Keratinocyte (primary cell): ENCODE results near the gene TNNC2. TPM values are rescaled to one million over a fixed set of nuclear protein-coding genes. Genes with fewer than 3 reads are reported as not detected.

Experiments
- DNase-seq: peaks from one replicate; pipeline ENCODE4 v3.0.0-alpha.2; 2011; ENCODE audit warnings: low read depth, missing footprints, low spot score
- FAIRE-seq: peaks from 2 replicates; lab custom pipeline; 2011; peaks lifted over from hg19 to GRCh38; lab: Jason Lieb, UNC
- H2AFZ ChIP-seq: 2 replicates; pipeline ENCODE4 v1.6.0; 2012; ENCODE audit warnings: low read length, control low read depth, inconsistent platforms; ENCODE audit not compliant: control insufficient read depth
- H3K27ac ChIP-seq: 2 replicates; pipeline ENCODE4 v1.5.1; 2011; ENCODE audit warnings: low read length; ENCODE audit not compliant: control insufficient read depth, insufficient read depth
- H3K27me3 ChIP-seq: 3 replicates; pipeline ENCODE4 v1.6.0; 2011; ENCODE audit warnings: low read length; ENCODE audit not compliant: control insufficient read depth, insufficient read depth; ENCODE audit errors: extremely low read depth
- H3K36me3 ChIP-seq, 2 experiments: 2 replicates in 1 of 2; 3 replicates in 1 of 2; pipeline ENCODE4 v1.5.1; 2011; ENCODE audit warnings: low read length in 2 of 2, mild to moderate bottlenecking in 1 of 2; ENCODE audit not compliant: control insufficient read depth in 2 of 2, insufficient read depth in 2 of 2; ENCODE audit errors: extremely low read depth in 1 of 2
- H3K4me1 ChIP-seq: 3 replicates; pipeline ENCODE4 v1.5.1; 2011; ENCODE audit warnings: low read length; ENCODE audit not compliant: control insufficient read depth, insufficient read depth; ENCODE audit errors: extremely low read depth
- H3K4me2 ChIP-seq: 3 replicates; pipeline ENCODE4 v1.6.0; 2011; ENCODE audit warnings: low read depth, low read length; ENCODE audit not compliant: control insufficient read depth, insufficient read depth; ENCODE audit errors: extremely low read depth
- H3K4me3 ChIP-seq, 3 experiments: fragments of 200-600 bp in 1 of 3; sonication (generic) in 1 of 3; 2 replicates in 2 of 3; 3 replicates in 1 of 3; pipeline ENCODE4 v1.5.1; 2011 to 2016; ENCODE audit warnings: low read length in 3 of 3, mild to moderate bottlenecking in 3 of 3, control low read depth in 2 of 3, inconsistent platforms in 1 of 3, low read depth in 1 of 3, mixed read lengths in 1 of 3, mixed run types in 1 of 3, moderate library complexity in 1 of 3; ENCODE audit not compliant: control insufficient read depth in 2 of 3, insufficient read depth in 2 of 3; ENCODE audit errors: extremely low read depth in 1 of 3
- H3K79me2 ChIP-seq: 2 replicates; pipeline ENCODE4 v1.6.0; 2012; ENCODE audit warnings: low read length; ENCODE audit not compliant: control insufficient read depth, insufficient read depth
- H3K9ac ChIP-seq: 3 replicates; pipeline ENCODE4 v1.6.0; 2011; ENCODE audit warnings: low read length; ENCODE audit not compliant: control insufficient read depth, insufficient read depth; ENCODE audit errors: extremely low read depth
- H3K9me1 ChIP-seq: 3 replicates; pipeline ENCODE4 v1.6.0; 2011; ENCODE audit warnings: low read length; ENCODE audit not compliant: control insufficient read depth, insufficient read depth; ENCODE audit errors: extremely low read depth
- H3K9me3 ChIP-seq: 2 replicates; pipeline ENCODE4 v1.5.1; 2012; ENCODE audit warnings: low read depth, low read length; ENCODE audit not compliant: control insufficient read depth
- H4K20me1 ChIP-seq: 3 replicates; pipeline ENCODE4 v1.6.0; 2011; ENCODE audit warnings: low read length; ENCODE audit not compliant: control insufficient read depth, insufficient read depth; ENCODE audit errors: extremely low read depth
- CTCF ChIP-seq, 3 experiments: IDR thresholded peaks in 1 of 3; conservative IDR thresholded peaks in 1 of 3; optimal IDR thresholded peaks in 1 of 3; 2 replicates in 2 of 3; 3 replicates in 1 of 3; pipeline versions ENCODE3 to v1.5.1; 2011; ENCODE audit warnings: low read length in 3 of 3, mild to moderate bottlenecking in 3 of 3, moderate library complexity in 2 of 3, control low read depth in 1 of 3, inconsistent platforms in 1 of 3; ENCODE audit not compliant: insufficient read depth in 2 of 3; ENCODE audit errors: extremely low read depth in 1 of 3
- EZH2 ChIP-seq: IDR thresholded peaks from one replicate; pipeline ENCODE4 v1.6.1; 2012; ENCODE audit warnings: inconsistent platforms, mild to moderate bottlenecking, low read length, moderate library complexity
- dilution Hi-C: fragments of 300-500 bp; cut with MboI; formaldehyde crosslinking; loops from one replicate; pipeline ENCODE4 v1.7.0; 2020; ENCODE audit warnings: low sequenced_read_pairs; ENCODE audit not compliant: extremely low pct_ligation_motif_present
- polyA plus RNA-seq, 5 experiments: library from polyadenylated mRNA; depleted of rRNA in 3 of 5; stranded (reverse) in 3 of 5; stranded (forward) in 1 of 5; unstranded in 1 of 5; fragments of >200 nt; gene quantifications; 1 replicate in 1 of 5; 2 replicates in 3 of 5; 3 replicates in 1 of 5; pipeline versions ENCODE4 v1.2.1 to v1.2.3, GENCODE V29; 2011 to 2012; ENCODE audit warnings: missing spikeins in 2 of 5, low read depth in 1 of 5, low replicate concordance in 1 of 5
- small RNA-seq, 3 experiments: library from RNA; depleted of rRNA; stranded (forward); fragments of <200 nt; gene quantifications; one replicate each; pipeline ENCODE3, GENCODE V24; 2012; ENCODE audit warnings: low read depth in 3 of 3, low replicate concordance in 1 of 3; ENCODE audit not compliant: insufficient read length in 3 of 3

The TNNC2 gene
- polyA plus RNA-seq, 1 donor (not counting 4 experiments of a cell fraction or from before 2014, with no cell fraction given), result 0.16 TPM

DNA sequence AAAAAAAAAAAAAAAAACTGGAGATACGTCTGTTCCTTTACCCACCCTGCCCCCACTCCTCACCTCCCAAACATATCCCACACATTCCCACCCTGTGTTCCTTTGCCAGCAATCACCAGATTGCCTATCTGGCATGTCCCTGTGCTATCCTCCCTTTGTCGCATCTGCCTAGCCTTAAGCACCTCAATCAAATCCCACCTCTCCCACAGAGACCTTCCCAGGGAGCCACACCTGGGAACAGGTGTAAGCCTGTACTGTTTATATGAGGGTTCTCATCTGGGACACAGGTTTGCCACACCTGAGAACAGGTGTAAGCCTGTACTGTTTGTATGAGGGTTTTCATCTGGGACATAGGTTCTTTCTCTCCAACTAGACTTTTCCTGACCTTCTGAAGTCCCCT is 52.2 kb downstream of the TNNC2 start:
- Histone ChIP-seq H4K20me1 (no peaks in the 10 kb centered on the region), H3K4me2 (no peak overlapping the region), H3K4me1 (peaks cover 20% of the 10 kb centered on the region), H3K36me3 (no peaks in the 10 kb centered on the region), H3K79me2 (no peaks in the 10 kb centered on the region), H3K9me3 (no peaks in the 10 kb centered on the region), H3K27me3 (no peaks in the 10 kb centered on the region), H3K9ac (no peak overlapping the region), H3K4me3 (no peak overlapping the region), H2AFZ (no peak overlapping the region), H3K27ac (no peak overlapping the region), H3K9me1 (no peaks in the 10 kb centered on the region)
- no peak for FAIRE-seq
- dilution Hi-C loops, result no loop called here
- TF ChIP-seq EZH2 (no peak), CTCF (optimal IDR thresholded peaks at IDR 0.05 in 1 of 3, IDR thresholded peaks at IDR 0.05 in 1 of 3, conservative IDR thresholded peaks at IDR 0.05 in 1 of 3; ENCODE audit: extremely low read depth in 1 of 3, insufficient read depth in 2 of 3, low read length in 3 of 3) (no peak)
- no peak for DNase-seq

Small RNA genes within 50 kb of the gene (small RNA-seq; reads per million reads assigned to genes)
- 0 reads per million in 3 experiments for gene RNU6ATAC38P

Other genes with a start within 250 kb of the TNNC2 start
- not detected in 3 replicates for gene WFDC8, start 248.0 kb downstream of the TNNC2 start, polyA plus RNA-seq
- not detected in 3 replicates for gene WFDC10A, start 197.6 kb downstream of the TNNC2 start, polyA plus RNA-seq
- not detected in 3 replicates for gene WFDC9, start 196.0 kb downstream of the TNNC2 start, polyA plus RNA-seq
- not detected in 3 replicates for gene WFDC11, start 157.1 kb downstream of the TNNC2 start, polyA plus RNA-seq
- not detected in 3 replicates for gene WFDC13, start 125.3 kb downstream of the TNNC2 start, polyA plus RNA-seq
- 0.10 TPM in 1 of 3 replicates, not detected in the others for gene WFDC10B, start 122.3 kb downstream of the TNNC2 start, polyA plus RNA-seq
- gene SPINT4, start 105.0 kb downstream of the TNNC2 start, polyA plus RNA-seq, result not detected in 3 replicates
- gene WFDC3, start 35.4 kb downstream of the TNNC2 start, polyA plus RNA-seq, result 0.58 to 1.5 TPM (median 1.0 TPM) in 3 replicates
- gene DNTTIP1, start 35.4 kb downstream of the TNNC2 start, polyA plus RNA-seq, result 24.9 to 43.3 TPM (median 36.1 TPM) in 3 replicates
- 9.1 to 69.8 TPM (median 46.6 TPM) in 3 replicates for gene UBE2C, start 14.7 kb downstream of the TNNC2 start, polyA plus RNA-seq
- 5.2 to 8.6 TPM (median 6.9 TPM) in 3 replicates for gene SNX21, start 6.5 kb upstream of the TNNC2 start, polyA plus RNA-seq
- gene ACOT8, start 30.1 kb upstream of the TNNC2 start, polyA plus RNA-seq, result 23.9 to 41.5 TPM (median 24.3 TPM) in 3 replicates
- 2.0 to 2.7 TPM (median 2.3 TPM) in 3 replicates for gene ZSWIM3, start 30.3 kb upstream of the TNNC2 start, polyA plus RNA-seq
- gene ZSWIM1, start 53.9 kb upstream of the TNNC2 start, polyA plus RNA-seq, result 4.3 to 4.9 TPM (median 4.4 TPM) in 3 replicates
- gene SPATA25, start 60.3 kb upstream of the TNNC2 start, polyA plus RNA-seq, result 0.19 TPM in 1 of 3 replicates, not detected in the others
- 0.49 to 0.97 TPM (median 0.54 TPM) in 3 replicates for gene NEURL2, start 63.9 kb upstream of the TNNC2 start, polyA plus RNA-seq
- gene CTSA, start 64.0 kb upstream of the TNNC2 start, polyA plus RNA-seq, result 38.6 to 69.4 TPM (median 48.6 TPM) in 3 replicates
- 26.3 to 58.1 TPM (median 46.5 TPM) in 3 replicates for gene PLTP, start 84.8 kb upstream of the TNNC2 start, polyA plus RNA-seq
- 5.4 to 12.7 TPM (median 7.0 TPM) in 3 replicates for gene PCIF1, start 107.4 kb upstream of the TNNC2 start, polyA plus RNA-seq
- 5.8 to 9.1 TPM (median 6.8 TPM) in 3 replicates for gene ZNF335, start 144.9 kb upstream of the TNNC2 start, polyA plus RNA-seq
- gene MMP9, start 181.6 kb upstream of the TNNC2 start, polyA plus RNA-seq, result 0.18 to 1.1 TPM (median 0.68 TPM) in 3 replicates
- 0.42 to 1.0 TPM in 2 of 3 replicates, not detected in the other for gene SLC12A5, start 201.9 kb upstream of the TNNC2 start, polyA plus RNA-seq